Hepatocyte (in vitro differentiated cells): ENCODE data around the gene LPP.

Source experiments
- CTCF ChIP-seq: fragments of 200-600 bp; sonication (generic); IDR thresholded peaks from 2 replicates; pipeline ENCODE4 v1.5.1; 2016; ENCODE audit warnings: antibody characterized with exemption, mild to moderate bottlenecking; ENCODE audit not compliant: poor library complexity
- EZH2 ChIP-seq: fragments of 200-600 bp; sonication (generic); IDR thresholded peaks from 2 replicates; pipeline ENCODE4 v1.6.1; 2016; ENCODE audit warnings: antibody characterized with exemption, mild to moderate bottlenecking, borderline replicate concordance

GRCh38 chr3:188220097-188220788 lies 66.3 kb downstream of the LPP start:
- TF ChIP-seq EZH2: no peak
- TF ChIP-seq CTCF: no peak
